GM12878 (cell line): ENCODE data around the gene COX6B2. TPM values are rescaled to one million over a fixed set of nuclear protein-coding genes. Genes with fewer than 3 reads are reported as not detected.

Experiments used
- ATAC-seq: fragments of 200-7000 bp; cut with Tn5 transposase; 3 replicates; pipeline ENCODE4 v1.9.1; 2020; ENCODE audit warnings: mild to moderate bottlenecking, moderate library complexity
- BruUV-seq: library from RNA; stranded (reverse); fragments of 400-500 nt; replicated peaks from 2 replicates; lab custom pipeline; 2021; lab: Mats Ljungman, UMichigan
- CTCF ChIA-PET: fragments of 300-600 bp; sonication (Branson Sonifier 250); formaldehyde crosslinking; extraction: SDS; loops from one replicate; lab custom pipeline; 2021; ENCODE audit warnings: inconsistent platforms; lab: Yijun Ruan, JAX
- POLR2A ChIA-PET: fragments of 350-600 bp; formaldehyde crosslinking; extraction: SDS; loops from one replicate; lab custom pipeline; 2021; ENCODE audit warnings: inconsistent platforms; lab: Charles Lee
- RAD21 ChIA-PET: fragments of 300-600 bp; sonication (Branson Sonifier 250); formaldehyde crosslinking; loops from one replicate; lab custom pipeline; 2023; ENCODE audit warnings: antibody characterized with exemption; ENCODE audit not compliant: unreplicated experiment; lab: Charles Lee
- SMC1A ChIA-PET: fragments of 300-600 bp; sonication (Branson Sonifier 250); formaldehyde crosslinking; loops from one replicate; lab custom pipeline; 2023; ENCODE audit not compliant: unreplicated experiment, uncharacterized antibody; lab: Charles Lee
- DNase-seq: peaks from one replicate; pipeline ENCODE4 v3.0.0-alpha.2; 2011; ENCODE audit warnings: low read depth, low spot score
- FAIRE-seq: peaks from 3 replicates; lab custom pipeline; 2011; peaks lifted over from hg19 to GRCh38; lab: Jason Lieb, UNC
- H2AFZ ChIP-seq: 2 replicates; pipeline ENCODE4 v1.6.0; 2011; ENCODE audit warnings: low read depth, low read length, control low read depth; ENCODE audit not compliant: control insufficient read depth
- H3K27ac ChIP-seq: 2 replicates; pipeline ENCODE4 v1.5.1; 2011; ENCODE audit warnings: control low read depth; ENCODE audit not compliant: control insufficient read depth, insufficient read depth
- H3K27me3 ChIP-seq, 2 experiments: replicated peaks in 1 of 2; 2 replicates each; pipeline versions ENCODE4 v1.6.0 to v1.6.1; 2011; ENCODE audit warnings: low read length in 1 of 2; ENCODE audit not compliant: control insufficient read depth in 2 of 2, insufficient read depth in 2 of 2
- H3K36me3 ChIP-seq, 2 experiments: 2 replicates each; pipeline ENCODE4 v1.5.1; 2011; ENCODE audit warnings: low read length in 1 of 2; ENCODE audit not compliant: control insufficient read depth in 2 of 2, insufficient read depth in 2 of 2
- H3K4me1 ChIP-seq: 2 replicates; pipeline ENCODE4 v1.6.1; 2011; ENCODE audit warnings: mild to moderate bottlenecking, low read length, moderate library complexity, mixed read lengths; ENCODE audit not compliant: control insufficient read depth, insufficient read depth
- H3K4me2 ChIP-seq: 2 replicates; pipeline ENCODE4 v1.6.0; 2011; ENCODE audit warnings: control low read depth; ENCODE audit not compliant: control insufficient read depth, insufficient read depth
- H3K4me3 ChIP-seq: fragments of 200-600 bp; sonication (generic); 2 replicates; pipeline ENCODE4 v1.5.1; 2016
- H3K79me2 ChIP-seq: 2 replicates; pipeline ENCODE4 v1.6.0; 2011; ENCODE audit warnings: low read length; ENCODE audit not compliant: control insufficient read depth, insufficient read depth
- H3K9ac ChIP-seq: 2 replicates; pipeline ENCODE4 v1.8.0; 2011; ENCODE audit warnings: low read length, control low read depth, mixed read lengths; ENCODE audit not compliant: control insufficient read depth, insufficient read depth
- H3K9me3 ChIP-seq: replicated peaks from 3 replicates; pipeline ENCODE4 v1.5.1; 2011; ENCODE audit warnings: mild to moderate bottlenecking, low read length; ENCODE audit not compliant: control insufficient read depth, insufficient read depth
- H4K20me1 ChIP-seq: 2 replicates; pipeline ENCODE4 v1.6.0; 2011; ENCODE audit not compliant: control insufficient read depth, insufficient read depth
- CEBPB ChIP-seq, 2 experiments: fragments of 150-350 bp in 1 of 2; IDR thresholded peaks; 2 replicates each; pipeline ENCODE4 v1.6.1; 2012 to 2014; ENCODE audit warnings: low read depth in 2 of 2, low read length in 2 of 2, borderline replicate concordance in 1 of 2, inconsistent platforms in 1 of 2
- EED ChIP-seq: sonication (generic); IDR thresholded peaks from 2 replicates; pipeline ENCODE4 v1.6.1; 2016; ENCODE audit warnings: antibody characterized with exemption, low read depth
- ELK1 ChIP-seq: IDR thresholded peaks from 2 replicates; pipeline ENCODE4 v1.6.1; 2012; ENCODE audit warnings: low read depth, low read length, improper control_type of control experiment
- EZH2 ChIP-seq: IDR thresholded peaks from 2 replicates; pipeline ENCODE4 v1.6.1; 2012; ENCODE audit warnings: low read depth, mild to moderate bottlenecking, control low read depth, inconsistent platforms, low read length, borderline replicate concordance; ENCODE audit not compliant: control insufficient read depth
- FOS ChIP-seq: IDR thresholded peaks from 3 replicates; pipeline ENCODE4 v1.6.1; 2011; ENCODE audit warnings: borderline replicate concordance; ENCODE audit not compliant: insufficient read length; ENCODE audit errors: extremely low read depth
- IKZF1 ChIP-seq: fragments of 450-650 bp; conservative IDR thresholded peaks from 2 replicates; pipeline ENCODE4 v1.6.1; 2017; ENCODE audit warnings: antibody characterized with exemption, mild to moderate bottlenecking
- NKRF ChIP-seq: fragments of 450-650 bp; conservative IDR thresholded peaks from 2 replicates; pipeline ENCODE4 v1.6.1; 2017; ENCODE audit warnings: mild to moderate bottlenecking, moderate library complexity
- RAD21 ChIP-seq: IDR thresholded peaks from 2 replicates; pipeline ENCODE4 v1.6.1; 2011; ENCODE audit warnings: mild to moderate bottlenecking, low read depth, low read length, moderate library complexity; ENCODE audit not compliant: insufficient read depth
- RELB ChIP-seq: fragments of 450-650 bp; IDR thresholded peaks from 2 replicates; pipeline ENCODE4 v1.6.1; 2017; ENCODE audit warnings: low read depth, mild to moderate bottlenecking, moderate library complexity
- SMARCA5 ChIP-seq: fragments of 450-650 bp; IDR thresholded peaks from 2 replicates; pipeline ENCODE4 v1.6.1; 2017; ENCODE audit warnings: mild to moderate bottlenecking
- SPI1 ChIP-seq: IDR thresholded peaks from 2 replicates; pipeline ENCODE4 v1.6.1; 2011; ENCODE audit warnings: low read depth, mild to moderate bottlenecking, low read length, moderate library complexity, borderline replicate concordance; ENCODE audit not compliant: insufficient read depth
- TAF1 ChIP-seq: IDR thresholded peaks from 2 replicates; pipeline ENCODE4 v1.6.1; 2011; ENCODE audit warnings: mild to moderate bottlenecking, low read depth, low read length, borderline replicate concordance
- YY1 ChIP-seq: IDR thresholded peaks from 2 replicates; pipeline ENCODE4 v1.6.1; 2011; ENCODE audit warnings: low read depth, mild to moderate bottlenecking, low read length
- WGBS: methylation state at CpG from one replicate; pipeline ENCODE4 v1.1.6; 2016; ENCODE audit warnings: low lambda C conversion rate; ENCODE audit not compliant: insufficient replicate concordance, insufficient coverage; ENCODE audit errors: missing lambda C conversion rate; 5-methylcytosine and 5-hydroxymethylcytosine counted together
- in situ Hi-C: fragments of 300-500 bp; cut with MboI; formaldehyde crosslinking; loops from 9 replicates; pipeline ENCODE4 v1.14.3; 2018; ENCODE audit warnings: mixed read lengths
- intact Hi-C: fragments of 100-400 bp; cut with micrococcal nuclease; formaldehyde crosslinking; loops from one replicate; pipeline ENCODE4 v1.14.2; 2022; ENCODE audit not compliant: unreplicated experiment
- polyA plus RNA-seq, 11 experiments: library from polyadenylated mRNA; depleted of rRNA in 4 of 11; unstranded in 6 of 11; stranded (reverse) in 5 of 11; fragments of >200 nt; fragmentation: Nextera tagmentation in 4 of 11; fragmentation: Illumina TruSeq in 1 of 11; extraction: Ambion mirVana in 4 of 11; extraction: Trizol in 1 of 11; gene quantifications; 1 replicate in 1 of 11; 2 replicates in 10 of 11; pipeline versions ENCODE4 v1.2.1 to v1.2.3, GENCODE V29; 2011 to 2016; ENCODE audit warnings: inconsistent platforms in 2 of 11, missing spikeins in 2 of 11, low read depth in 1 of 11
- total RNA-seq, 4 experiments: library from RNA; depleted of rRNA in 3 of 4; stranded (reverse); fragments of >200 nt in 3 of 4; fragmentation: Illumina TruSeq in 1 of 4; extraction: Trizol in 1 of 4; gene quantifications; 2 replicates each; pipeline versions ENCODE4 v1.2.1 to v1.2.3, GENCODE V29; 2013 to 2021

Gene COX6B2
- total and polyA plus RNA-seq, 10 of the 15 experiments (the other 5 are each of a cell fraction or from before 2014, with no cell fraction given) = 0.05 to 0.08 (median 0.07) TPM; not detected in 6

GRCh38 chr19:55321466-55322137, 32.9 kb downstream of the COX6B2 start:
- no peaks in the 10 kb centered on the region for H3K9me3 ChIP-seq
- ATAC-seq (no peak), FAIRE-seq (no peak), DNase-seq (no peak)
- no peaks in the 10 kb centered on the region for H3K27me3 ChIP-seq
- WGBS = 1% methylated on average over 9 of the region's 9 CpGs
- ChIA-PET RAD21 (interaction anchor here (1.2 kb wide), 1 partner anchor 20 kb away, joined by 4 read pairs; no protein-coding TSS in a partner anchor), SMC1A (interaction anchor here (1.2 kb wide), 1 partner anchor 20 kb away, joined by 5 read pairs; no protein-coding TSS in a partner anchor), CTCF (interaction anchor here (0.7 to 2.7 kb wide), 4 partner anchors 18 to 181 kb away, joined by 3 to 13 read pairs (median 5); partner anchors contain the start of gene KMT5C), POLR2A (interaction anchor here (1.1 kb wide), 1 partner anchor 17 kb away, joined by 3 read pairs; no protein-coding TSS in a partner anchor)
- no peak for TF ChIP-seq SMARCA5
- no peak for TF ChIP-seq CEBPB (IDR thresholded peaks at IDR 0.05; ENCODE audit: borderline replicate concordance in 1 of 2, low read depth in 2 of 2, low read length in 2 of 2)
- TF ChIP-seq EED = no peak
- TF ChIP-seq YY1 = no peak
- no peak for TF ChIP-seq EZH2
- no peak for TF ChIP-seq RELB
- no peak for TF ChIP-seq TAF1
- TF ChIP-seq FOS = no peak
- no peak for TF ChIP-seq ELK1
- no peak for TF ChIP-seq IKZF1
- TF ChIP-seq NKRF = no peak
- no peak for TF ChIP-seq SPI1
- no peak for TF ChIP-seq RAD21
- no peaks in the 10 kb centered on the region for H3K36me3 ChIP-seq
- BruUV-seq = no TSS peak
- no peaks in the 10 kb centered on the region for H4K20me1 ChIP-seq
- no peak overlapping the region for H3K4me2 ChIP-seq
- H3K79me2 ChIP-seq = no peaks in the 10 kb centered on the region
- H3K9ac ChIP-seq = no peak overlapping the region
- in situ Hi-C loops (no loop called here), intact Hi-C loops (no loop called here)
- no peak overlapping the region for H3K4me3 ChIP-seq
- no peak overlapping the region for H2AFZ ChIP-seq
- no peaks in the 10 kb centered on the region for H3K4me1 ChIP-seq
- H3K27ac ChIP-seq = no peak overlapping the region
